Psoas muscle (tissue), 8 donors: ENCODE data around the gene RNF224. TPM values are rescaled to one million over a fixed set of nuclear protein-coding genes. Genes with fewer than 3 reads are reported as not detected.

Experiments used
- ATAC-seq, 4 donors: fragments of 200-7000 bp; cut with Tn5 transposase; one replicate each; pipeline ENCODE4 v1.9.1; 2020; ENCODE audit warnings: moderate library complexity in 3 of 4, mild to moderate bottlenecking in 2 of 4
- DNase-seq, 2 donors: peaks; one replicate each; pipeline ENCODE4 v3.0.0-alpha.2; 2020
- H3K27ac ChIP-seq: fragments of 200-600 bp; one replicate; pipeline ENCODE4 v1.8.0; 2022
- H3K27me3 ChIP-seq, 3 donors: fragments of 200-600 bp in 1 of 3; one replicate each; pipeline versions ENCODE4 v1.6.1 to v1.8.0; 2013 to 2022; ENCODE audit warnings: low read length in 2 of 3, mild to moderate bottlenecking in 2 of 3, moderate library complexity in 1 of 3; ENCODE audit not compliant: insufficient read depth in 3 of 3
- H3K36me3 ChIP-seq, 2 donors: fragments of 200-600 bp in 1 of 2; one replicate each; pipeline versions ENCODE4 v1.6.1 to v1.8.0; 2013 to 2022; ENCODE audit warnings: low read depth in 1 of 2, mild to moderate bottlenecking in 1 of 2, moderate library complexity in 1 of 2; ENCODE audit not compliant: insufficient read depth in 1 of 2
- H3K4me1 ChIP-seq: fragments of 200-600 bp; one replicate; pipeline ENCODE4 v1.8.0; 2022
- H3K4me3 ChIP-seq: fragments of 200-600 bp; one replicate; pipeline ENCODE4 v1.8.0; 2022; ENCODE audit warnings: mild to moderate bottlenecking
- H3K9me3 ChIP-seq: fragments of 200-600 bp; one replicate; pipeline ENCODE4 v1.8.0; 2022
- CTCF ChIP-seq: fragments of 200-600 bp; IDR thresholded peaks from one replicate; pipeline ENCODE4 v1.8.0; 2022; ENCODE audit warnings: antibody characterized with exemption
- WGBS, 3 donors: extraction: QIAGEN DNeasy Blood & Tissue Kit; methylation state at CpG; one replicate each; pipeline versions ENCODE4 v1.1.6 to v1.1.7; 2013; 5-methylcytosine and 5-hydroxymethylcytosine counted together
- intact Hi-C, 2 donors: fragments of 100-400 bp; cut with DNase I; formaldehyde crosslinking; loops; one replicate each; pipeline versions ENCODE4 v1.11.0 to v1.14.2; 2022
- polyA plus RNA-seq, 3 donors: library from polyadenylated mRNA; stranded (reverse); fragments of 200-250 nt; gene quantifications; one replicate each; pipeline ENCODE4 v1.2.3, GENCODE V29; 2013
- total RNA-seq, 4 donors: library from RNA; stranded (reverse); fragmentation: NEBNext Ultra II Directional in 2 of 4; extraction: Animal tissue kit (Norgen Biotek cat#: 25700) in 2 of 4; gene quantifications; one replicate each; pipeline versions ENCODE4 v1.2.1 to v1.2.4, GENCODE V29; 2021 to 2023
- donor health status: healthy with polysubstance abuse.
- donor health status: DM: no; HTN: no; CAD: no; lungs with moderate emphysema.
- donor health status: Bipolar disorder and iron deficiency.
- donor health status: healthy.
- donor health status: DM: yes; HTN: yes; CAD: no.
- donor health status: DM: no; HTN: no; CAD: no.
- donor health status: DM: no; HTN: no; CAD: no.
- donor health status: DM: yes; HTN: yes; CAD: no.

The RNF224 gene
- total and polyA plus RNA-seq, 7 donors, result 0.01 TPM; not detected in 6

DNA sequence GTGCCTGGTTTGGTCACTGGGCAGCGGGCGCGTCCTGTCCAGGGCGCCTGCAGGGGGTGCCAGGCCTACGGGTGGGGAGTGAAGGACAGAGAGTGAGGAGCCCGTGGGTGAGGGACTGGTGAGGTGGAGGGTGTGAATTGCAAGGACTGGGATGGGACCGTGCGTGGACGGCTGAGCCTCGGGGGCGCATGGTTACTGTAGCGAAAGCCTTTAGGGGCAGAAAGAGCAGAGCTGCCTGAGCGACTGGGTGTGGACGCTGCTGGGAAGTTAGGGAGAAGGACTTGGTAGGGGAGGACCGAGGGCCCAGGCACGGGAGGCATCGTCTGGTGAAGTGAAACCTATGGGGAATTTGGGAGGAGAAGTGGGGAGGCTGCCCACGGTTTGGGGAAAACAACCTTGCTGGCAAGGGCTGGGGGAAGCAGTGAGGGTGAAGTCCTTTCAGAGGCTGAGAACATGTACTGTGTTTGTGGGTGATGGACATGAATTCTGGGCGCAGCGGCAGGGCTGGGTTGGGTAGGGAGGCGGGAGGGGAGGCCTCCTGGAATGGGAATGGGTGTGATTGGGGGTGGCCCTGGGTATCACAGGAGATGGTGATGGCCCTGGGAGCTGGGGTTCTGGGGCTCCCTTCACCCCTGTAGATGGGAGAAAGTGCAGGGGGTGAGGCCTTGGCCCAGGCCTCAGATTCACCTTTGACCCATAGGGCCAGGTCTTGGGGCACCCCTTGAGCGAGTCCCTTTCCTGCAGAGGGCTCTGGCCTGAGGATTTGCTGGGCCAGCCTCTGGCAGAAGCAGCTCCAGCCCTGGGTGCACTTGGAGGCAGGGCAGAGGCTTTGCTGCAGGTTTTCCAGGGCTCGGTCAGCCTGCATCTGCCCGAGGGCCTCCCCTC lies 48.5 kb downstream of the RNF224 start:
- Histone ChIP-seq H3K27me3 (peaks cover 0 to 36% (median 18%) of the 10 kb centered on the region in 3 donors), H3K27ac (peak overlapping the region; percentile 75), H3K9me3 (no peaks in the 10 kb centered on the region), H3K36me3 (peaks cover 2 to 21% of the 10 kb centered on the region in 2 donors), H3K4me1 (peaks cover 25% of the 10 kb centered on the region), H3K4me3 (peak overlapping the region; percentile 62)
- intact Hi-C loops, result no loop called here
- TF ChIP-seq CTCF, result no peak
- DNase-seq (no peak), ATAC-seq (no peak)
- 72 to 81% (median 81%) methylated on average over 24 of the region's 24 CpGs for WGBS, 3 donors

- intact Hi-C loops, result no loop called here
- peak; percentile 23 to 59 (median 32) for ATAC-seq
- TF ChIP-seq CTCF, result no peak
- no peaks in the 10 kb centered on the region for H3K9me3 ChIP-seq
- H3K27me3 ChIP-seq, result peaks cover 0 to 43% (median 18%) of the 10 kb centered on the region in 3 donors
- peak overlapping the region; percentile 62 for H3K4me3 ChIP-seq
- peaks cover 2 to 16% of the 10 kb centered on the region in 2 donors for H3K36me3 ChIP-seq
- peaks cover 30% of the 10 kb centered on the region for H3K4me1 ChIP-seq
- WGBS, 3 donors, result 32 to 42% (median 36%) methylated on average over 30 of the region's 30 CpGs
- peak; percentile 73 to 85 for DNase-seq
- H3K27ac ChIP-seq, result peak overlapping the region; percentile 75
Observed at GRCh38 chr9:137276473-137277328, 49.4 kb downstream of the RNF224 start.

DNA sequence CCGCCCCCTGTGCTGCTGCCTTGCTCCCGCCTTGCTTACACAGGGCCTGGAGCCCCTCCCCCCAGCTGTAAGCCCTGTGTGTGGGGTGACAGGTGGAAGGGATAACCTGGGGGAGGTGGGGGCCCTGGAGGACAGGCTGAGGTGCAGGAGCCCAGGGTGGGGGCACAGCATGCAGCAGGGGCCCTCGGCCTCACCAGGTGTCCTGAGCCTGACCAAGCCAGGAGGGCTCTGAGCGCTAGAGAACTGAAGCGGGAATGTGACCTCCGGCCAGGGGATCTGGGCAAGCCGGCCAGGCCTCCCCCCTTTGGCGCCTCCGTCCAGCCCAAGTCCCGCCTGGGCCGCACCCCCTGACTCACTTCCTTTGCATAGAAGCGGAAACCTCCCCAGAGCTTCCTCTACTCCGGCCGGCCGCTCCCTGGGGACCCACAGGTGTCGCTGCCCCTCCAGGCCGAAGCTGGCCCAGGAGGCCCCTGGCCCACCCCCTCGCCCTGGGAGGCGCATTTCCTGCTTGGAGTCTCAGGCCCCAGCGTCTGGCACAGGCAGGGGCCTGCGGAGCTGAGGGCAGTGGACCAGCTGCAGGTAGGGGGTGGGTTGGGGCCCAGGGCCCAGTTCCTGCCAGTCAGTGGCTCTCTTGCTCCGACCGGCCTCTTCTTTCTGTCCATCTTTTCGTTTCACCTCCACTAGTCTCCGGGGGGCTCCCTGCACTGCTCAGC lies 50.2 kb downstream of the RNF224 start, which contains the start of gene TOR4A:
TOR4A (plus strand) TSS at position 398 of the 713 bp plus-strand sequence. CDS start 964 bp downstream, outside the sequence.
- TF ChIP-seq CTCF, result no peak
- Histone ChIP-seq H3K9me3 (no peaks in the 10 kb centered on the region), H3K36me3 (peaks cover 0 to 10% of the 10 kb centered on the region in 2 donors), H3K27ac (peak within 1 kb of the TSS; percentile 75), H3K4me3 (peak within 1 kb of the TSS; percentile 62), H3K27me3 (peaks cover 0 to 48% (median 18%) of the 10 kb centered on the region in 3 donors), H3K4me1 (peaks cover 30% of the 10 kb centered on the region)
- 27 to 37% (median 35%) methylated on average over 19 to 25 of the region's 25 CpGs for WGBS, 3 donors
- DNase-seq (peak; percentile 81 to 84), ATAC-seq (peak; percentile 31 to 67 (median 48))
- intact Hi-C loops, result no loop called here

GRCh38 chr9:137278061-137278701 lies 50.9 kb downstream of the RNF224 start:
- Histone ChIP-seq H3K36me3 (peaks cover 0 to 3% of the 10 kb centered on the region in 2 donors), H3K4me1 (peaks cover 30% of the 10 kb centered on the region)
- 12 to 33% (median 16%) methylated on average over 25 to 54 of the region's 54 CpGs for WGBS, 3 donors

More at GRCh38 chr9:137278061-137278701, 50.9 kb downstream of the RNF224 start:
- no peaks in the 10 kb centered on the region for H3K9me3 ChIP-seq
- peak overlapping the region; percentile 62 for H3K4me3 ChIP-seq
- peak overlapping the region; percentile 75 for H3K27ac ChIP-seq
- intact Hi-C loops, result no loop called here
- TF ChIP-seq CTCF, result no peak
- peaks cover 0 to 48% (median 18%) of the 10 kb centered on the region in 3 donors for H3K27me3 ChIP-seq
- peak in 1 of 2 donors; percentile 37 for DNase-seq
- peak in 1 of 4 donors; percentile 19 for ATAC-seq
